DND-41 (cell line): Measurements from ENCODE around the gene LMNTD2.

Experiments used
- ATAC-seq: fragments of 200-7000 bp; cut with Tn5 transposase; 3 replicates; pipeline ENCODE4 v1.9.1; 2021; ENCODE audit warnings: low read depth; ENCODE audit not compliant: insufficient read depth
- DNase-seq: peaks from one replicate; pipeline ENCODE4 v3.0.0-alpha.2; 2020
- H2AFZ ChIP-seq: 2 replicates; pipeline ENCODE4 v1.6.0; 2012; ENCODE audit warnings: low read depth, low read length
- H3K27ac ChIP-seq: 2 replicates; pipeline ENCODE4 v1.5.1; 2012; ENCODE audit warnings: low read length, inconsistent platforms
- H3K27me3 ChIP-seq: fragments of 200-600 bp; sonication (generic); 2 replicates; pipeline ENCODE4 v1.6.0; 2012; ENCODE audit warnings: low read length, mild to moderate bottlenecking, inconsistent platforms; ENCODE audit not compliant: insufficient read depth, poor library complexity
- H3K36me3 ChIP-seq: 2 replicates; pipeline ENCODE4 v1.5.1; 2012; ENCODE audit warnings: low read length, inconsistent platforms; ENCODE audit not compliant: insufficient read depth
- H3K4me1 ChIP-seq: 2 replicates; pipeline ENCODE4 v1.5.1; 2012; ENCODE audit warnings: mild to moderate bottlenecking, low read length; ENCODE audit not compliant: insufficient read depth
- H3K4me2 ChIP-seq: 2 replicates; pipeline ENCODE4 v1.6.0; 2012; ENCODE audit warnings: mild to moderate bottlenecking, moderate library complexity, low read length, inconsistent platforms; ENCODE audit not compliant: insufficient read depth
- H3K4me3 ChIP-seq, 2 experiments: fragments of 200-600 bp in 1 of 2; shearing (Covaris generic) in 1 of 2; 2 replicates each; pipeline ENCODE4 v1.5.1; 2012 to 2016; ENCODE audit warnings: inconsistent platforms in 2 of 2, low read length in 2 of 2, mild to moderate bottlenecking in 2 of 2, low read depth in 1 of 2, moderate library complexity in 1 of 2
- H3K79me2 ChIP-seq: 2 replicates; pipeline ENCODE4 v1.6.0; 2012; ENCODE audit warnings: low read length, inconsistent platforms; ENCODE audit not compliant: insufficient read depth
- H3K9ac ChIP-seq: 2 replicates; pipeline ENCODE4 v1.6.0; 2012; ENCODE audit warnings: low read depth, mild to moderate bottlenecking, inconsistent platforms, low read length, moderate library complexity
- H3K9me3 ChIP-seq: 2 replicates; pipeline ENCODE4 v1.5.1; 2012; ENCODE audit warnings: low read length, moderate library complexity, mild to moderate bottlenecking, inconsistent platforms; ENCODE audit not compliant: insufficient read depth, severe bottlenecking
- H4K20me1 ChIP-seq: 2 replicates; pipeline ENCODE4 v1.6.0; 2012; ENCODE audit warnings: low read length; ENCODE audit not compliant: insufficient read depth
- EZH2 ChIP-seq: IDR thresholded peaks from 3 replicates; pipeline ENCODE4 v1.6.1; 2012; ENCODE audit warnings: borderline replicate concordance, low read depth, mild to moderate bottlenecking, moderate library complexity, low read length, inconsistent platforms; ENCODE audit not compliant: severe bottlenecking
- TF ChIP-seq, protein P1 (sequence below): IDR thresholded peaks from 2 replicates; pipeline ENCODE4 v1.5.1; 2012; ENCODE audit warnings: borderline replicate concordance, low read length, moderate library complexity, mild to moderate bottlenecking; ENCODE audit not compliant: poor library complexity, severe bottlenecking; ENCODE audit errors: extremely low read depth

The LMNTD2 gene

DNA sequence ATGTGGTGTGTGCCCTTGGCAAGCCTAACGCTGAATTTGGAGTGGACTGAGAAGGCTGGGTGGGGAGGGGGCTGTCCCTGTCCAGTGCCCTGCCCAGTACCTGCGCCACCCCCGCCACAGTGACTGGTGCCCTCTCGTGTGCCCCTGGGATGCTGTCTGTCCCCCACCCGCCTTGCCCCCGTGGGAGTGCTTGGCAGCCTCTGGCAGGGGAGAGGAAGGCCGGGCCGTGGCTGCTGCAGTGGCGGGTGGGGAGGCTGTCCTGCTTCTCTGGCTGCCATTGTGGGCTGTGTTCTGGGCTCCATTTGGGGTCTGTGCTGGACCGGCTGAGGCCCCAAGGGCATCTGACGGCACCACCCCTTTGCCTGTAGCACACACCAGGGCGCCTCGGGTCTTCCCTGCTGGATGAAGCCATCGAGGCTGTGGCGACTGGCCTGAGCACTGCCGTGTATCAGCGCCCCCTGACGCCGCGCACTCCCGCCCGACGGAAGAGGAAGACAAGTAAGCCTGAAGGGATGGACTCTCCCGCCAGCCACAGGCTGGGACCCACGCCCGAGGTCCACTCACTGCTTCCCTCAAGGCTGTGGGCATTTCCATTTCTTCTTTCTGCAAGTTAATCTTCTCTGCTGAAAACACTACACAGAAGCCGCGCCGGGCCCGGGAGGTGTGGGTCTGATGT, 37.6 kb upstream of the LMNTD2 start:
- ATAC-seq, result no peak

DNA sequence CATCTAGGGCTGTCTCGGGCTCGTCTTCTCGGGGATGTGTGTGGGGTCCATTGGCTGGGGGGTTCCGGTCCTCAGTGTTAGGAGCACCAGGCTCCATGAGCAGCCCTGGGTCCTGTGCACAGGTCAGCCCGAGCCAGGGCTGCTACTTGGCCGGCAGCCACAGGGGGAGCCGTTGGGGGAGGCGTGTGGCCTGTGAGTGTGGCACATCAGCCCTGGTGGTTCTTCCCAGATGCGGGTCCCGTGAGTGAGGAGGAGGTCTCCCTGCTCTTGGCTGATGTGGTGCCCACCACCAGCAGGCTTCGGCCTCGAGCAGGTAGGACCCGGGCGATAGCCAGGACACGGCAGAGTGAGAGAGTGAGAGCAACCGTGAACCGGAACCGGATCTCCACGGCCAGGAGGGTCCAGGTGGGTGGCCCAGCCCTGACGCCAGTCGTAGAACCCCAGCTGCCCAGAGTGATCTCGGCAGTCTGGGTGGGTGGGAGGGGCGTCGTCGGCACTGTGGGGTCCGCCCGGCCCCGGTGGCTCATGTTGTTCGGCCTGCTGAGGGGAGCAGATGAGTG, 36.7 kb upstream of the LMNTD2 start:
- DNase-seq, result no peak
- H3K9me3 ChIP-seq, result no peaks in the 10 kb centered on the region
- no peaks in the 10 kb centered on the region for H3K4me1 ChIP-seq
- H2AFZ ChIP-seq, result no peak overlapping the region
- TF ChIP-seq, protein P1, sequence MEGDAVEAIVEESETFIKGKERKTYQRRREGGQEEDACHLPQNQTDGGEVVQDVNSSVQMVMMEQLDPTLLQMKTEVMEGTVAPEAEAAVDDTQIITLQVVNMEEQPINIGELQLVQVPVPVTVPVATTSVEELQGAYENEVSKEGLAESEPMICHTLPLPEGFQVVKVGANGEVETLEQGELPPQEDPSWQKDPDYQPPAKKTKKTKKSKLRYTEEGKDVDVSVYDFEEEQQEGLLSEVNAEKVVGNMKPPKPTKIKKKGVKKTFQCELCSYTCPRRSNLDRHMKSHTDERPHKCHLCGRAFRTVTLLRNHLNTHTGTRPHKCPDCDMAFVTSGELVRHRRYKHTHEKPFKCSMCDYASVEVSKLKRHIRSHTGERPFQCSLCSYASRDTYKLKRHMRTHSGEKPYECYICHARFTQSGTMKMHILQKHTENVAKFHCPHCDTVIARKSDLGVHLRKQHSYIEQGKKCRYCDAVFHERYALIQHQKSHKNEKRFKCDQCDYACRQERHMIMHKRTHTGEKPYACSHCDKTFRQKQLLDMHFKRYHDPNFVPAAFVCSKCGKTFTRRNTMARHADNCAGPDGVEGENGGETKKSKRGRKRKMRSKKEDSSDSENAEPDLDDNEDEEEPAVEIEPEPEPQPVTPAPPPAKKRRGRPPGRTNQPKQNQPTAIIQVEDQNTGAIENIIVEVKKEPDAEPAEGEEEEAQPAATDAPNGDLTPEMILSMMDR, result peak; percentile 44
- no peak for TF ChIP-seq EZH2
- no peak overlapping the region for H3K27ac ChIP-seq
- no peak overlapping the region for H3K9ac ChIP-seq
- H3K4me3 ChIP-seq, result no peak overlapping the region
- peaks cover 95% of the 10 kb centered on the region for H3K36me3 ChIP-seq
- peaks cover 44% of the 10 kb centered on the region for H3K79me2 ChIP-seq
- H3K4me2 ChIP-seq, result no peak overlapping the region
- ATAC-seq, result 0 out of 3 replicates have a peak, but pooled peaks have one; percentile 46
- no peaks in the 10 kb centered on the region for H3K27me3 ChIP-seq
- peaks cover 56% of the 10 kb centered on the region for H4K20me1 ChIP-seq

More for the DNA sequence above, 37.6 kb upstream of the LMNTD2 start:
- no peak for TF ChIP-seq EZH2
- TF ChIP-seq, protein P1, result no peak
- Histone ChIP-seq H3K27ac (no peak overlapping the region), H3K4me3 (no peak overlapping the region), H3K36me3 (peaks cover 95% of the 10 kb centered on the region), H3K4me1 (no peaks in the 10 kb centered on the region), H3K4me2 (no peak overlapping the region), H3K9me3 (no peaks in the 10 kb centered on the region), H3K9ac (no peak overlapping the region), H2AFZ (no peak overlapping the region), H3K79me2 (peaks cover 40% of the 10 kb centered on the region; the same call in 1 of the 2 replicates), H3K27me3 (no peaks in the 10 kb centered on the region), H4K20me1 (peaks cover 54% of the 10 kb centered on the region)
- no peak for DNase-seq

DNA sequence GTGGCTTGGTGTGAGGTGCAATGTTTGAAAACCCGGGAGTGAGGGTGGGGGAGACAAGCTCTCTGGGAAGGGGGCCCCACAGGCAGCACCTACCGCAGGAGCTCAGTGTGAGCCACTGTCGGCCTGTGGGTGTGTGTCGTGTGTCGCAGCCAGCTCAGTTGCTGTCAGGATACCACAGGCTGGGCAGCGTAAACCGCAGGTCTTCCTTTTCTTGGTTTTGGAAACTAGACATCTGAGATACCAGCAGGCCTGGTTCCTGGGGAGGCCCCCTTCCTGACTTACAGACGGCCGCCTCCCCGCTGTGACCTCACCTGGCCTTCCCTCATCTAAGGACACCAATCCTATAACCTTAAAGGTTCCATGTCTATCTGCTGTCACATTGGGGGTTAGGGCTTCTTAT, 35.8 kb upstream of the LMNTD2 start:
- Histone ChIP-seq H3K9ac (no peak overlapping the region), H2AFZ (no peak overlapping the region), H3K4me1 (no peaks in the 10 kb centered on the region), H3K27ac (no peak overlapping the region), H3K4me2 (no peak overlapping the region), H3K27me3 (no peaks in the 10 kb centered on the region), H3K79me2 (peaks cover 43% of the 10 kb centered on the region), H3K4me3 (no peak overlapping the region), H3K36me3 (peaks cover 93% of the 10 kb centered on the region), H3K9me3 (no peaks in the 10 kb centered on the region), H4K20me1 (peaks cover 51% of the 10 kb centered on the region)
- no peak for ATAC-seq
- no peak for DNase-seq
- TF ChIP-seq EZH2, result no peak
- TF ChIP-seq, protein P1, result no peak
